NCI-H2081 treated with DMSO at 0.1 percent for 48 hours (cell line): ENCODE measurements around the gene SRCIN1.

Experiments used
- DNase-seq: peaks from one replicate; lab custom pipeline; 2025; lab: John Stamatoyannopoulos, UW

The SRCIN1 gene

GRCh38 chr17:38598536-38598935 is 7.2 kb downstream of the SRCIN1 start:
- DNase-seq, result peak; percentile 80

GRCh38 chr17:38597375-38597774 is 8.4 kb downstream of the SRCIN1 start:
- no peak for DNase-seq

GRCh38 chr17:38596651-38597050 is 9.1 kb downstream of the SRCIN1 start:
- no peak for DNase-seq

GRCh38 chr17:38595892-38596291 is 9.9 kb downstream of the SRCIN1 start:
- DNase-seq, result no peak

- no peak for DNase-seq
These were observed 11.6 kb downstream of the SRCIN1 start for GRCh38 chr17:38594152-38594551.

- no peak for DNase-seq
These were observed 13.3 kb downstream of the SRCIN1 start for GRCh38 chr17:38592487-38592886.

GRCh38 chr17:38591759-38592241 is 14.0 kb downstream of the SRCIN1 start:
- no peak for DNase-seq

GRCh38 chr17:38590988-38591758 is 14.6 kb downstream of the SRCIN1 start:
- DNase-seq, result peak; percentile 31

- no peak for DNase-seq
These were observed 16.2 kb downstream of the SRCIN1 start for GRCh38 chr17:38589462-38590114.

GRCh38 chr17:38588788-38589174 is 17.0 kb downstream of the SRCIN1 start:
- DNase-seq, result no peak

- peak; percentile 25 for DNase-seq
These were observed 17.6 kb downstream of the SRCIN1 start for GRCh38 chr17:38587947-38588787.

- no peak for DNase-seq
These were observed 18.5 kb downstream of the SRCIN1 start for GRCh38 chr17:38587203-38587602.

GRCh38 chr17:38586788-38587187 is 19.0 kb downstream of the SRCIN1 start:
- no peak for DNase-seq

GRCh38 chr17:38585918-38586529 is 19.7 kb downstream of the SRCIN1 start:
- no peak for DNase-seq

- DNase-seq, result peak; percentile 33
These were observed 20.5 kb downstream of the SRCIN1 start for GRCh38 chr17:38585056-38585917.

GRCh38 chr17:38584350-38584925 is 21.3 kb downstream of the SRCIN1 start:
- DNase-seq, result peak; percentile 62

- no peak for DNase-seq
These were observed 21.9 kb downstream of the SRCIN1 start for GRCh38 chr17:38583828-38584349.

- no peak for DNase-seq
These were observed 22.6 kb downstream of the SRCIN1 start for GRCh38 chr17:38583176-38583575.

- no peak for DNase-seq
These were observed 23.7 kb downstream of the SRCIN1 start for GRCh38 chr17:38582069-38582468.

- peak; percentile 46 for DNase-seq
These were observed 25.8 kb downstream of the SRCIN1 start for GRCh38 chr17:38579934-38580333.
